Fibroblast of peridontal ligament (primary cell): ENCODE measurements around the gene NRG2.

Experiments
- DNase-seq: peaks from one replicate; pipeline ENCODE4 v3.0.0-alpha.2; 2010; ENCODE audit errors: extremely low read depth

Gene NRG2

GRCh38 chr5:139904566-139904815 lies 138.6 kb downstream of the NRG2 start:
- no peak for DNase-seq

- DNase-seq, result no peak
Observed at GRCh38 chr5:139903795-139904565, 139.1 kb downstream of the NRG2 start.

GRCh38 chr5:139903450-139903794 lies 139.7 kb downstream of the NRG2 start:
- no peak for DNase-seq

GRCh38 chr5:139901986-139902385 lies 141.1 kb downstream of the NRG2 start:
- DNase-seq, result no peak

GRCh38 chr5:139901251-139901575 lies 141.9 kb downstream of the NRG2 start:
- DNase-seq, result no peak

GRCh38 chr5:139900546-139901250 lies 142.4 kb downstream of the NRG2 start:
- DNase-seq, result no peak

- DNase-seq, result no peak
Observed at GRCh38 chr5:139898981-139899380, 144.1 kb downstream of the NRG2 start.

GRCh38 chr5:139897982-139898381 lies 145.1 kb downstream of the NRG2 start:
- no peak for DNase-seq

GRCh38 chr5:139897342-139897741 lies 145.8 kb downstream of the NRG2 start:
- DNase-seq, result no peak

- DNase-seq, result no peak
Observed at GRCh38 chr5:139896718-139897117, 146.4 kb downstream of the NRG2 start.

- no peak for DNase-seq
Observed at GRCh38 chr5:139895647-139896046, 147.5 kb downstream of the NRG2 start.

GRCh38 chr5:139895046-139895445 lies 148.1 kb downstream of the NRG2 start:
- DNase-seq, result no peak

GRCh38 chr5:139893873-139894272 lies 149.2 kb downstream of the NRG2 start:
- DNase-seq, result no peak

- no peak for DNase-seq
Observed at GRCh38 chr5:139889410-139889809, 153.7 kb downstream of the NRG2 start.

- no peak for DNase-seq
Observed at GRCh38 chr5:139888370-139888769, 154.7 kb downstream of the NRG2 start.

- DNase-seq, result no peak
Observed at GRCh38 chr5:139886213-139886612, 156.9 kb downstream of the NRG2 start.

- no peak for DNase-seq
Observed at GRCh38 chr5:139885857-139886208, 157.3 kb downstream of the NRG2 start.

GRCh38 chr5:139885172-139885856 lies 157.8 kb downstream of the NRG2 start:
- DNase-seq, result no peak

GRCh38 chr5:139884734-139885133 lies 158.4 kb downstream of the NRG2 start:
- DNase-seq, result no peak

GRCh38 chr5:139884144-139884543 lies 159.0 kb downstream of the NRG2 start:
- no peak for DNase-seq

GRCh38 chr5:139882961-139883539 lies 160.0 kb downstream of the NRG2 start:
- no peak for DNase-seq

- DNase-seq, result no peak
Observed at GRCh38 chr5:139882316-139882715, 160.8 kb downstream of the NRG2 start.

- DNase-seq, result no peak
Observed at GRCh38 chr5:139881143-139881733, 161.9 kb downstream of the NRG2 start.
